LNCAP (cell line): ENCODE measurements around the gene CYSRT1.

Experiments used
- CTCF ChIP-seq: fragments of 450-650 bp; IDR thresholded peaks from 2 replicates; pipeline ENCODE4 v1.5.1; 2017; ENCODE audit warnings: mild to moderate bottlenecking

The CYSRT1 gene

GRCh38 chr9:137264067-137264466 lies 39.1 kb downstream of the CYSRT1 start:
- no peak for TF ChIP-seq CTCF

- no peak for TF ChIP-seq CTCF
Measured at GRCh38 chr9:137265496-137266161, 40.7 kb downstream of the CYSRT1 start.

GRCh38 chr9:137266162-137266527 lies 41.2 kb downstream of the CYSRT1 start:
- no peak for TF ChIP-seq CTCF

GRCh38 chr9:137266585-137267453 lies 41.8 kb downstream of the CYSRT1 start:
- no peak for TF ChIP-seq CTCF

- TF ChIP-seq CTCF = no peak
Measured at GRCh38 chr9:137267933-137268355, 43.0 kb downstream of the CYSRT1 start.

- no peak for TF ChIP-seq CTCF
Measured at GRCh38 chr9:137268538-137269201, 43.7 kb downstream of the CYSRT1 start.

GRCh38 chr9:137269231-137269772 lies 44.3 kb downstream of the CYSRT1 start:
- TF ChIP-seq CTCF = no peak
